WTC11 (cell line): ENCODE data around the gene FAM117B. TPM values are rescaled to one million over a fixed set of nuclear protein-coding genes. Genes with fewer than 3 reads are reported as not detected.

Experiments used
- ATAC-seq: fragments of 200-7000 bp; cut with Tn5 transposase; 2 replicates; pipeline ENCODE4 v1.10.0; 2021; ENCODE audit warnings: mild to moderate bottlenecking, moderate library complexity
- CTCF ChIA-PET: fragments of 300-600 bp; sonication (Branson Sonifier 250); formaldehyde crosslinking; loops from one replicate; lab custom pipeline; 2021; ENCODE audit warnings: antibody characterized with exemption; lab: Charles Lee
- POLR2A ChIA-PET: fragments of 350-600 bp; sonication (Branson Sonifier 250); formaldehyde crosslinking; loops from one replicate; lab custom pipeline; 2021; ENCODE audit warnings: antibody characterized with exemption; lab: Charles Lee
- DNase-seq: peaks from one replicate; pipeline ENCODE4 v3.0.0; 2021; ENCODE audit warnings: low spot score
- H3K27ac Mint-ChIP-seq: 2 replicates; pipeline ENCODE4 v1.8.0; 2021; ENCODE audit warnings: mixed read lengths
- H3K27me3 Mint-ChIP-seq: 2 replicates; pipeline ENCODE4 v1.8.0; 2021; ENCODE audit warnings: low read depth, mild to moderate bottlenecking, moderate library complexity, mixed read lengths
- H3K36me3 Mint-ChIP-seq: 2 replicates; pipeline ENCODE4 v1.8.0; 2021; ENCODE audit warnings: mixed read lengths
- H3K4me1 Mint-ChIP-seq: 2 replicates; pipeline ENCODE4 v1.8.0; 2022; ENCODE audit warnings: mixed read lengths
- H3K4me3 Mint-ChIP-seq: 2 replicates; pipeline ENCODE4 v1.8.0; 2021; ENCODE audit warnings: mild to moderate bottlenecking, moderate library complexity, mixed read lengths
- H3K9me3 Mint-ChIP-seq: 2 replicates; pipeline ENCODE4 v1.8.0; 2021; ENCODE audit warnings: mixed read lengths
- ATF6 ChIP-seq: sonication (generic); formaldehyde crosslinking; IDR thresholded peaks from 2 replicates; pipeline ENCODE4 v1.8.1; 2023; ENCODE audit warnings: mild to moderate bottlenecking, missing genetic modification reagents
- CREB1 ChIP-seq: sonication (generic); formaldehyde crosslinking; IDR thresholded peaks from 2 replicates; pipeline ENCODE4 v1.8.0; 2023; ENCODE audit warnings: mild to moderate bottlenecking, missing genetic modification reagents
- CREM ChIP-seq: sonication (generic); formaldehyde crosslinking; IDR thresholded peaks from 2 replicates; pipeline ENCODE4 v1.8.1; 2022; ENCODE audit warnings: mild to moderate bottlenecking, missing genetic modification reagents, moderate library complexity
- EMX1 ChIP-seq: fragments of 250-450 bp; sonication (Bioruptor Pico); IDR thresholded peaks from 2 replicates; pipeline ENCODE4 v1.8.0; 2021; ENCODE audit warnings: mild to moderate bottlenecking
- FOXP1 ChIP-seq: sonication (generic); formaldehyde crosslinking; IDR thresholded peaks from 2 replicates; pipeline ENCODE4 v1.8.0; 2022; ENCODE audit warnings: missing genetic modification reagents, mild to moderate bottlenecking, moderate library complexity, borderline replicate concordance
- HMGXB4 ChIP-seq: sonication (generic); formaldehyde crosslinking; IDR thresholded peaks from 2 replicates; pipeline ENCODE4 v1.8.1; 2023; ENCODE audit warnings: mild to moderate bottlenecking, moderate library complexity, missing genetic modification reagents
- IRF2 ChIP-seq: sonication (generic); formaldehyde crosslinking; IDR thresholded peaks from 2 replicates; pipeline ENCODE4 v1.8.0; 2022; ENCODE audit warnings: low read depth, missing genetic modification reagents, borderline replicate concordance
- MLX ChIP-seq: sonication (generic); formaldehyde crosslinking; IDR thresholded peaks from 2 replicates; pipeline ENCODE4 v1.8.1; 2023; ENCODE audit warnings: mild to moderate bottlenecking, missing genetic modification reagents, moderate library complexity
- NR3C1 ChIP-seq: sonication (generic); formaldehyde crosslinking; conservative IDR thresholded peaks from 2 replicates; pipeline ENCODE4 v1.8.1; 2023; ENCODE audit warnings: low read depth, mild to moderate bottlenecking, missing genetic modification reagents
- OVOL2 ChIP-seq: fragments of 250-450 bp; sonication (Bioruptor Pico); IDR thresholded peaks from 2 replicates; pipeline ENCODE4 v1.9.0; 2021; ENCODE audit warnings: mild to moderate bottlenecking, borderline replicate concordance
- RORB ChIP-seq: fragments of 250-450 bp; sonication (Bioruptor Pico); IDR thresholded peaks from 2 replicates; pipeline ENCODE4 v1.9.0; 2021; ENCODE audit warnings: mild to moderate bottlenecking
- TCF7 ChIP-seq: sonication (generic); formaldehyde crosslinking; IDR thresholded peaks from 2 replicates; pipeline ENCODE4 v1.8.0; 2022; ENCODE audit warnings: mild to moderate bottlenecking, low read depth, missing genetic modification reagents, moderate library complexity
- TEAD1 ChIP-seq: sonication (generic); formaldehyde crosslinking; IDR thresholded peaks from 2 replicates; pipeline ENCODE4 v1.8.0; 2022; ENCODE audit warnings: mild to moderate bottlenecking, missing genetic modification reagents
- ZBTB21 ChIP-seq: sonication (generic); formaldehyde crosslinking; IDR thresholded peaks from 2 replicates; pipeline ENCODE4 v1.8.1; 2023; ENCODE audit warnings: mild to moderate bottlenecking, missing genetic modification reagents, borderline replicate concordance
- total RNA-seq: library from RNA; stranded (reverse); gene quantifications from 3 replicates; pipeline ENCODE4 v1.2.3, GENCODE V29; 2021
- TF ChIP-seq, protein P1 (sequence below): sonication (generic); formaldehyde crosslinking; IDR thresholded peaks from 2 replicates; pipeline ENCODE4 v1.8.0; 2023; ENCODE audit warnings: mild to moderate bottlenecking, missing genetic modification reagents
- TF ChIP-seq, protein P2 (sequence below): sonication (generic); formaldehyde crosslinking; IDR thresholded peaks from 2 replicates; pipeline ENCODE4 v1.8.0; 2023; ENCODE audit warnings: missing genetic modification reagents
- TF ChIP-seq, protein P3 (sequence below): sonication (generic); formaldehyde crosslinking; IDR thresholded peaks from 2 replicates; pipeline ENCODE4 v1.8.1; 2022; ENCODE audit warnings: low read depth, mild to moderate bottlenecking, moderate library complexity, missing genetic modification reagents, borderline replicate concordance
- TF ChIP-seq, protein P4 (sequence below): fragments of 250-450 bp; sonication (Bioruptor Pico); IDR thresholded peaks from 2 replicates; pipeline ENCODE4 v1.9.0; 2021; ENCODE audit warnings: mild to moderate bottlenecking

The FAM117B gene
- total RNA-seq, 1 experiment from 2014 or later, result 18.1 TPM

- TF ChIP-seq, protein P1, sequence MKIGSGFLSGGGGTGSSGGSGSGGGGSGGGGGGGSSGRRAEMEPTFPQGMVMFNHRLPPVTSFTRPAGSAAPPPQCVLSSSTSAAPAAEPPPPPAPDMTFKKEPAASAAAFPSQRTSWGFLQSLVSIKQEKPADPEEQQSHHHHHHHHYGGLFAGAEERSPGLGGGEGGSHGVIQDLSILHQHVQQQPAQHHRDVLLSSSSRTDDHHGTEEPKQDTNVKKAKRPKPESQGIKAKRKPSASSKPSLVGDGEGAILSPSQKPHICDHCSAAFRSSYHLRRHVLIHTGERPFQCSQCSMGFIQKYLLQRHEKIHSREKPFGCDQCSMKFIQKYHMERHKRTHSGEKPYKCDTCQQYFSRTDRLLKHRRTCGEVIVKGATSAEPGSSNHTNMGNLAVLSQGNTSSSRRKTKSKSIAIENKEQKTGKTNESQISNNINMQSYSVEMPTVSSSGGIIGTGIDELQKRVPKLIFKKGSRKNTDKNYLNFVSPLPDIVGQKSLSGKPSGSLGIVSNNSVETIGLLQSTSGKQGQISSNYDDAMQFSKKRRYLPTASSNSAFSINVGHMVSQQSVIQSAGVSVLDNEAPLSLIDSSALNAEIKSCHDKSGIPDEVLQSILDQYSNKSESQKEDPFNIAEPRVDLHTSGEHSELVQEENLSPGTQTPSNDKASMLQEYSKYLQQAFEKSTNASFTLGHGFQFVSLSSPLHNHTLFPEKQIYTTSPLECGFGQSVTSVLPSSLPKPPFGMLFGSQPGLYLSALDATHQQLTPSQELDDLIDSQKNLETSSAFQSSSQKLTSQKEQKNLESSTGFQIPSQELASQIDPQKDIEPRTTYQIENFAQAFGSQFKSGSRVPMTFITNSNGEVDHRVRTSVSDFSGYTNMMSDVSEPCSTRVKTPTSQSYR (CRISPR knock-in tag), result no peak
- no peak for TF ChIP-seq CREB1 (CRISPR knock-in tag)
- TF ChIP-seq, protein P2, sequence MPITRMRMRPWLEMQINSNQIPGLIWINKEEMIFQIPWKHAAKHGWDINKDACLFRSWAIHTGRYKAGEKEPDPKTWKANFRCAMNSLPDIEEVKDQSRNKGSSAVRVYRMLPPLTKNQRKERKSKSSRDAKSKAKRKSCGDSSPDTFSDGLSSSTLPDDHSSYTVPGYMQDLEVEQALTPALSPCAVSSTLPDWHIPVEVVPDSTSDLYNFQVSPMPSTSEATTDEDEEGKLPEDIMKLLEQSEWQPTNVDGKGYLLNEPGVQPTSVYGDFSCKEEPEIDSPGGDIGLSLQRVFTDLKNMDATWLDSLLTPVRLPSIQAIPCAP (CRISPR knock-in tag), result no peak
- TF ChIP-seq RORB, result no peak
- no peak for TF ChIP-seq HMGXB4 (CRISPR knock-in tag)
- TF ChIP-seq, protein P3, sequence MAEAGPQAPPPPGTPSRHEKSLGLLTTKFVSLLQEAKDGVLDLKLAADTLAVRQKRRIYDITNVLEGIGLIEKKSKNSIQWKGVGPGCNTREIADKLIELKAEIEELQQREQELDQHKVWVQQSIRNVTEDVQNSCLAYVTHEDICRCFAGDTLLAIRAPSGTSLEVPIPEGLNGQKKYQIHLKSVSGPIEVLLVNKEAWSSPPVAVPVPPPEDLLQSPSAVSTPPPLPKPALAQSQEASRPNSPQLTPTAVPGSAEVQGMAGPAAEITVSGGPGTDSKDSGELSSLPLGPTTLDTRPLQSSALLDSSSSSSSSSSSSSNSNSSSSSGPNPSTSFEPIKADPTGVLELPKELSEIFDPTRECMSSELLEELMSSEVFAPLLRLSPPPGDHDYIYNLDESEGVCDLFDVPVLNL, result no peak
- no peak for TF ChIP-seq IRF2 (CRISPR knock-in tag)
- TF ChIP-seq MLX (CRISPR knock-in tag), result no peak
- TF ChIP-seq TEAD1 (CRISPR knock-in tag), result no peak
- no peak for TF ChIP-seq EMX1
- TF ChIP-seq, all 79 proteins: peak for 0
Observed at GRCh38 chr2:202718614-202719013, 83.8 kb downstream of the FAM117B start (continued).

GRCh38 chr2:202720226-202720625, 85.5 kb downstream of the FAM117B start:
- H3K4me3 Mint-ChIP-seq, result no peak overlapping the region
- DNase-seq (no peak), ATAC-seq (no peak)
- no peaks in the 10 kb centered on the region for H3K4me1 Mint-ChIP-seq
- peaks cover 16% of the 10 kb centered on the region for H3K9me3 Mint-ChIP-seq
- H3K36me3 Mint-ChIP-seq, result peaks cover 15% of the 10 kb centered on the region
- TF ChIP-seq ZBTB21, result no peak
- no peak for TF ChIP-seq FOXP1
- ChIA-PET POLR2A (no interaction called here), CTCF (no interaction called here)
- no peaks in the 10 kb centered on the region; the same call in 1 of the 2 replicates for H3K27me3 Mint-ChIP-seq
- H3K27ac Mint-ChIP-seq, result no peak overlapping the region

DNA sequence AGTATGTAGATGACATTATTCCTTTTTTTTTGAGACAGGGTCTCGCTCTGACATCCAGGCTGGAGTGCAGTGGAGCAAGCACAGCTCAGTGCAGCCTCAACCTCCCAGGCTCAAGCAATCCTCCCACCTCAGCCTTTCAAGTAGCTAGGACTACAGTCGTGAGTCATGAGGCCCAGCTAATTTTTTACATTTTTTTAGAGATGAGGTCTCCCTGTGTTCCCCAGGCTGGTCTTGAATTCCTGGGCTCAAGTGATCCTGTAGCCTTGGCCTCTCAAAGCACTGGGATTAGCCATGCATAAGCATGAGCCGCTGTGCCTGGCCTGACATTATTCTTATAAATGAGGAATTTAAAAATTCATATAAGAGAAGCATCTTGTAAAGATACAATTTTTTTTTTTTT, 86.9 kb downstream of the FAM117B start:
- Mint-ChIP-seq H3K9me3 (peaks cover 4% of the 10 kb centered on the region), H3K36me3 (peaks cover 2% of the 10 kb centered on the region), H3K4me3 (no peak overlapping the region), H3K4me1 (no peaks in the 10 kb centered on the region), H3K27me3 (no peaks in the 10 kb centered on the region), H3K27ac (no peak overlapping the region)
- POLR2A ChIA-PET, result interaction anchor here (0.6 to 0.7 kb wide), 2 partner anchors 20 to 336 kb away, joined by 3 to 5 read pairs; no protein-coding TSS in a partner anchor
- TF ChIP-seq TCF7 (CRISPR knock-in tag), result no peak
- TF ChIP-seq, protein P4, sequence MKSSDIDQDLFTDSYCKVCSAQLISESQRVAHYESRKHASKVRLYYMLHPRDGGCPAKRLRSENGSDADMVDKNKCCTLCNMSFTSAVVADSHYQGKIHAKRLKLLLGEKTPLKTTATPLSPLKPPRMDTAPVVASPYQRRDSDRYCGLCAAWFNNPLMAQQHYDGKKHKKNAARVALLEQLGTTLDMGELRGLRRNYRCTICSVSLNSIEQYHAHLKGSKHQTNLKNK, result no peak
- no peak for TF ChIP-seq IRF2 (CRISPR knock-in tag)
- no peak for TF ChIP-seq NR3C1
- TF ChIP-seq, protein P1 (CRISPR knock-in tag), result no peak
- no peak for TF ChIP-seq CREM (CRISPR knock-in tag)
- no peak for TF ChIP-seq FOXP1
- TF ChIP-seq TEAD1 (CRISPR knock-in tag), result no peak
- TF ChIP-seq OVOL2, result no peak
- TF ChIP-seq ATF6 (CRISPR knock-in tag), result no peak
- TF ChIP-seq CREB1 (CRISPR knock-in tag), result no peak
- CTCF ChIA-PET, result no interaction called here
- ATAC-seq (peak; percentile 28; the same call in 1 of the 2 replicates), DNase-seq (no peak)
